GM21529 (cell line): ENCODE data around the gene YIPF6.
"Not testable (repeated sequence)": the region's sequence is repeated elsewhere in the genome, so short reads cannot be mapped to it uniquely, and the experiment has no call there.

Experiments
- ATAC-seq: cut with Tn5 transposase; IDR thresholded peaks from one replicate; pipeline ENCODE4 v1.9.1; 2021; ENCODE audit not compliant: unreplicated experiment

The YIPF6 gene

GRCh38 chrX:68503836-68504636, 5.2 kb downstream of the YIPF6 start:
- ATAC-seq, result peak; percentile 58

- no peak for ATAC-seq
These were observed 7.8 kb downstream of the YIPF6 start for GRCh38 chrX:68506649-68507048.

GRCh38 chrX:68508799-68509198, 9.9 kb downstream of the YIPF6 start:
- no peak for ATAC-seq

GRCh38 chrX:68511255-68511654, 12.4 kb downstream of the YIPF6 start:
- no peak for ATAC-seq

GRCh38 chrX:68524680-68525079, 25.8 kb downstream of the YIPF6 start:
- ATAC-seq, result not testable (repeated sequence)

GRCh38 chrX:68532831-68533533, 34.1 kb downstream of the YIPF6 start:
- no peak for ATAC-seq

- no peak for ATAC-seq
These were observed 34.8 kb downstream of the YIPF6 start for GRCh38 chrX:68533656-68534055.

GRCh38 chrX:68534691-68535090, 35.8 kb downstream of the YIPF6 start:
- ATAC-seq, result no peak

- peak; percentile 60 for ATAC-seq
These were observed 37.6 kb downstream of the YIPF6 start for GRCh38 chrX:68536429-68536828.

GRCh38 chrX:68536884-68537283, 38.0 kb downstream of the YIPF6 start:
- no peak for ATAC-seq

GRCh38 chrX:68550193-68550592, 51.3 kb downstream of the YIPF6 start:
- ATAC-seq, result no peak

GRCh38 chrX:68556036-68556435, 57.2 kb downstream of the YIPF6 start:
- ATAC-seq, result no peak

- ATAC-seq, result not testable (repeated sequence)
These were observed 58.3 kb downstream of the YIPF6 start for GRCh38 chrX:68557126-68557525.

GRCh38 chrX:68559905-68560304, 61.1 kb downstream of the YIPF6 start:
- not testable (repeated sequence) for ATAC-seq

- ATAC-seq, result no peak
These were observed 69.3 kb downstream of the YIPF6 start for GRCh38 chrX:68568136-68568535.

GRCh38 chrX:68570598-68570997, 71.7 kb downstream of the YIPF6 start:
- ATAC-seq, result no peak

GRCh38 chrX:68571292-68571609, 72.4 kb downstream of the YIPF6 start:
- no peak for ATAC-seq

GRCh38 chrX:68571610-68572311, 72.9 kb downstream of the YIPF6 start:
- peak; percentile 91 for ATAC-seq

- no peak for ATAC-seq
These were observed 75.4 kb downstream of the YIPF6 start for GRCh38 chrX:68574240-68574639.

- ATAC-seq, result no peak
These were observed 81.0 kb downstream of the YIPF6 start for GRCh38 chrX:68579810-68580209.

- no peak for ATAC-seq
These were observed 85.4 kb downstream of the YIPF6 start for GRCh38 chrX:68584221-68584620.
